SK-N-DZ (cell line): ENCODE measurements around the gene G6PC3.
"Not testable (repeated sequence)": the region's sequence is repeated elsewhere in the genome, so short reads cannot be mapped to it uniquely, and the experiment has no call there.

ENCODE experiments used
- DNase-seq: peaks from one replicate; pipeline ENCODE4 v3.0.0-alpha.2; 2015; ENCODE audit warnings: low spot score

Gene G6PC3

DNA sequence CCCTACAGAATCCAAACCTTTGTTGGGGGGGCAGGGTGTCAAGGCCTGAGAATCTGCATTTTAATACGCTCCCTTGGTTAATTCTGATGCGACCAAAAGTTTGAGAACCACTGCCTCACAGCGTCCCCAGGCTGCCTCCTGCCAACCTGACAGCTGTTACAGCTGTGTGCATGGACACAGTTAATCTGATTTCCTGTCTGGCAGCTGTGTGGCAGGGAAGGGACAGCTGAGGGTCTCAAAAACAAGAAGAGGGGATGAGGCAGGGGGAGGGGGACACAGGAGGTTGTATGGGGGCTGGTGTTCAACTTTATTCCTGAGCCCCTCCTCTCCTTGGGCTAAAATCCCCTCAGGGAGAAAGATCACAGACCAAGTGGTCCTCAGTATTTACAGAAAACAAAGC is 35.4 kb downstream of the G6PC3 start:
- no peak for DNase-seq

GRCh38 chr17:44106801-44107200 is 36.3 kb downstream of the G6PC3 start:
- DNase-seq, result no peak

GRCh38 chr17:44108440-44109311 is 38.1 kb downstream of the G6PC3 start:
- no peak for DNase-seq

DNA sequence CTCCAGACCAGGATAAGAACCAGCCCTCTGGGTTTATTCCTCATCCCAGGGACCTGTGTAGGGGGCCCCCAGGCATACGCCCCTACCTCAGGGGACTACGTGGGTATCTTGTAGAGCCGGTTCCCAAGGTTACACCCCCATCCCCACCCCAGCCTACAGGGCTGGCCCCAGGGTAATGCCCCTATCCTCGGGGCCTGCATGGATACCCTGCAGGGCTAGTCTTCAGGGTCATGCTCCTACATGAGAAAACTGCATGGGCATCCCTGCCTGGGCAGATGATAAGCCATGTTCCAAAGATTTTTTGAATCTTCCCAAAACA is 38.7 kb downstream of the G6PC3 start:
- DNase-seq, result no peak

DNA sequence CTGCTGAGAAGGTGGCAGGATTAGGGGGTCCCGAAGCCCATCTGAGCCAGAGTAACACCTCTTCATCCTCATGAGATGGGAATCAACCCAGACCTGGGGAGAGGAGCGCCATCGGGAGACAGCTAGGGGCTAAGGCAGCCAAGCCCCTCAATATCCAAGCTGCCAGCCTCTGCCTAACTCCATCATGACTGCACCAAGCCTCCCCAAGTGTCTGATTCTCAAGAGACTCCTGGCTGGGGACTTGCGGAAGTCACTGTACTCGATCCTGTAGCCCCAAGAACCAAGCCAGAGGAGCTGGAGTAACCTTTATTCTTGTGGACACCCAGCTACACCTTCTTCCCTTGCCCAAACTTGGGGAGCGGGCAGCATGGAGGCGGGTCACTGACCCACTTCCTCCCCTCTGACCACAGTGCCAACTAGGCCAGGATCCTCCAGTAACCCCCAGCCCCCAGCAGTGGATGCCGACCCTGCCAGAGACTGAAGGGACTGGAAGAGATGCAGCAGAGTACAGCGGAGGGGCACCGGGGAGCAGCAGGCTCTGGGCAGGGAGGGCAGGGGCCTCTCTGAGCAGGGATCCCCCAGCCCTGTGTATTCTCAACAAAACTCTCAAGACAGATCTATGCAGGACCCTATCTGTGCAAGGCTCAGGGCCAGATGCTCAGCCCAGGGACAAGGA is 39.6 kb downstream of the G6PC3 start:
- no peak for DNase-seq

DNA sequence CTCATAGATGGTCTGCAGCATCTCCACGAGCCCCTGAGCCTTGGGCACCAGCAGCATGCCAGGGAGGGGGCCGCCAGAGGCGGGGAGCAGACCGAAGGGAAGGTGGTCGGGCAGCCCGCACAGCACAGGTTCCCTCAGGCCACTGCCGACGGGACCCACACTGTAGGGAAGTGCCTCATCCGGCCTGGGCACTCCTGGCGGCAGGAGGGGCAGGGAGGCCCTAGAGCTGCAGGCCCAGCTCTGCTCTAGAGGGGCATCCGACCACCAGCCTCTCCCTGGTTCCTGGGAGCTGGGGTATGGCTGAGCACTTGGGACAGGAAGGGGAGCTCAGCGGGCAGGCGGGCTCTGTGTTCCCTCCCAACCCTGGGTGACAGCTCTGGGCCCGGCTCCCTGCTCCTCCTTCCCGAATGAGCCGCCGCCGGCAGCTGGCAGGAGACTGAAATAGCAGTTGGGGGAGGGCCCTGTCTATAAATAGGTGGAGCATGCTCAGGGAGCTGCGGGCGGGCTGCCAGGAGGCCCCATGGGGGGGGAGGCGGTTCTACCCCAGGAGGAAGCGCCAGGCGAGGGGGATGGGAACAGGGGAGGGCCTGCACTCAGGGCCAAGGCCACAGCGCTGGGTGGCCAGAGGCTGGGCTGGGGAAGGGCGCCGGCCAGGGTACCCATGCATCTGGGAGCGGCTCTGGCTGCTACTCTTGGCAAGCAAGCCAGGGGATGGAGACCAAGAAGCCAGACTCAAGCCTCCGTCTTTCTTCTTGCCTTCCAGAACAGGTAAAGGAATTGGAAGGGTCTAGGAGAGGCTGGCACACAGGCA is 40.5 kb downstream of the G6PC3 start:
- DNase-seq, result peak; percentile 92

DNA sequence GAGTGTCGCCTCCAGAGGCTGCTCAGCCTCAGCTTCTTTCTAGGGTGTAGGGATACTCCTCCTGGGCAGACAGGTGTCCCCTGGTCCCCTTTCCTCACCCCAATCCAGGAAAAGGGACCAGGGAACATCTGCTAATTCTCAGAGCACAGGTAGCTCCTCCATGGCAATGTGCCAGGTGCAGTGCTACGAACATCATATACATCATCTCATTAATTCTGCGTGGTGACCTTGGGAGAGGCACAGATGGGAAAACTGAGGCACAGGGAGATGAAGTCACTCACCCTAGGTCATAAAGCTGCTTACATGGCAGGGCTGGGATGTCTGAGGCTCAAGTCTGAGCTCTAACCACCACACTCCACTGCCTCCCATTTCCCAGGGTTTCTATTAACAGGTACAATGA is 41.2 kb downstream of the G6PC3 start:
- DNase-seq, result no peak

DNA sequence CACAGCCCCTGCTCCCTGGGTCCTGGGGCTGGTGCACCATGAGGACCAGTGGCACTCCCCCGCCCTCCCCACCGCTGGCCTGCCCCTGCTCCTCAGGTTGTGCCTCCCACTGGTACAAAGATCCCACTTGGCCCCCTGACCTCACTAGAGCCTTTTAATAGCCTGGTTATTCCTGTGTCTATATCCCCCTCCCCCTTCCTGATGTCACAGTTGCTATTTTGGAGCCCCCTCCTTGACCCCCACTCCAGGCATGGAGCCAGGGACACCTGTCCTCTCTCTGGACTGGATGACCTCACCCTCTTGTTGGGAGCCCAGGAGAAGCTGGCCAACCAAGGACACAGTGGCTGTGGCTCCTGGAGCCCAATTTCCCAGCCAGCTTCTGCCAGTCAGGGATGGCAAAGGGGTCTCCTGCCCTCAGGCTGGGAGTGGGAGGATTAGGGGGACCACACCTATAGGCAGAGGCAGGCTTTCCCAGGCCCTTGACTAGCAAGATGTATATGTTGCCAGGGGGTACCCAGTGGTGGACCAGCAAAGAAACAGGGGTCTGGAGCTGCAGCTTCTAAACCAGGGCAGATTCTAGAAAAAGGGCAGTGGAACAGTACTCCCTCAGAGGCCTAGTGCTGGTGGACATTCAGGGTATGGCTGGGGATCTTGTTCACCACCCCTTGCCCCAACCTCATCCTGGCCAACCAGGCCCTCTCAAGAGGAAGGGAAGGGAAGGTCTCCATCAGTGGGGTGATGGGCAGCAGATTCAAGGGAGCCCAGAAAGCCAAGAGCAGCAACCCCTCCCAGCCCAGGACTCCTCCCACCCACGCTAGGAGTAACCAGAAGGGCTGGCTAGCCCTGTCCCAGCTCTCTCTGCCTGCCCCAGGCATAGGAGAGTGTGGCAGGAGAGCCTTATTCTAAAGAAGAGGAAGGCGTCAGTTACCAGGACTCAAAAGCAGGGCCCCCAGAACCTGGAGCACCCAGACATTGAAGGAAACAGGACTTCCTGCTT is 42.0 kb downstream of the G6PC3 start:
- no peak for DNase-seq

DNA sequence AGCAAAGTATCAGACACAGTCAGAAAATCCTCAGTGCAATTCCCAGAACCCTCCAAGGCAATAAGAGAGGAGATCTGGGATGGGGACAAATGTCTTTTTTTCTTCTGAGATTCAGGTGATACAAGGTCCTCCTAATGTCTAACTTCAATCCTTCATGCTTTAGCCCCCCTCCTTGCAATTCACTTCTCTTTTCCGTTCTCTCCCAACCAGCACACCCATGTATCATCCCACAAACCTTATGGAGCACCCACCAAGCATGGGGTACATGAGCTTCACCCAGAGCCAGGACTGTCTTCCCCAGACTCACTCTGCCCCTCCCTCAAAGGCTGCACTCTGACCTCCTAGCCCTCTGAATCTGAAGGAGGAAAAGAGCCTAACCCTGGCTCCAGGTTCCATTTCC is 42.8 kb downstream of the G6PC3 start:
- no peak for DNase-seq

GRCh38 chr17:44113868-44114840 is 43.6 kb downstream of the G6PC3 start:
- DNase-seq, result no peak

- DNase-seq, result peak; percentile 54
Measured at GRCh38 chr17:44115585-44116415, 45.3 kb downstream of the G6PC3 start.

GRCh38 chr17:44117351-44117750 is 46.8 kb downstream of the G6PC3 start:
- no peak for DNase-seq

GRCh38 chr17:44118427-44119050 is 48.0 kb downstream of the G6PC3 start:
- DNase-seq, result no peak

DNA sequence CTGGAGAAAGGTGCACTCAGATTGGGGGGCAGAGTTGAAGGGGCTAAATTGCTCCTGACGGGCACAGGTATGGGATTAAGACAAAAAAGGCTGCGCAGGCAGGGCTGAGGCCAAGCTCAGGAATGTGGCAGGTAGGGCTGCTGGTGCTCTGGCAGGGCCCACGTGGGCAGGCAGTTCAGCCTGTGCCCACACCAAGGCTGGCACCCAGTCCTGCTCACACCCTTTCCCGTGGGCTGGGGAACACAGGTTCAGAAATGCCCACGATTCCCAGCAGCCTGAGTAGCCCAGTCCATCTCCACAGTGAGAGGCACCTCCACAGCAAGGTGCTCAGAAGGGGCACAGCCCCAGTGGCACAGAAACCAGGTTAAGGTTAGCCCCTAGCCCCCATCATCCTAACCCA is 48.5 kb downstream of the G6PC3 start:
- no peak for DNase-seq

DNA sequence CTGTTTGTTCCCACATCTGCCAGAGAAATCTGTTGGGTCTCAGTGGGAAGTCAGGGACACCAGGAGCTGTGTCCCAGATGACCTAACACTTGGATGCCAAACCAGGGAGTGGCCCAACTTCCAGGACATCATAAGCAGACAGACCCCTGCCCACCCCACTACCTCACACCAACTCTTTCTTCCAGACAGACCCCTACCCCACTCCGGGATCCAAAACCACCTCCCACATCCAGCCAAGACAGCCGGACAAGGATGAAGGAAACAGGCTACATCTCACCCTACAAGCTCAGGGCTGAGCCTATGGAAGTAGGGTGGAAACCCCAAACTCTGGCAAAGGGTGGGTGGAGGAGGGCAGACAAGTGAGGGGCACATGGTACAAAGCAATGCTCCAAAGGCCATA is 49.3 kb downstream of the G6PC3 start:
- no peak for DNase-seq

DNA sequence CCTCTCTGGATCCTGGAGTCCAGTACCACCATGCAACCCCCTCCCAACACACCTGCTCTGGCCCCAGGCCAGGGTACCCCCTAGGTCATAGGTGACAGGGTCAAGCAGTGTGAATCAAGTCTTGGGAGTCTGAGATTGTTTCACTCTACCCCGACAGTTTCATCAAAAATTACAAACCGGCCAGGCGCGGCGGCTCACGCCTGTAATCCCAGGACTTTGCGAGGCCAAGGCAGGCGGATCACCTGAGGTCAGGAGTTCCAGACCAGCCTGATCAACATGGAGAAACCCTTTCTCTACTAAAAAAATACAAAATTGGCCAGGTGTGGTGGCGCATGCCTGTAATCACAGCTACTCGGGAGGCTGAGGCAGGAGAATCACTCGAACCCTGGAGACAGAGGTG is 49.7 kb downstream of the G6PC3 start:
- DNase-seq, result not testable (repeated sequence)

GRCh38 chr17:44120851-44121605 is 50.5 kb downstream of the G6PC3 start:
- DNase-seq, result no peak
